ENCODE data around the gene IFNLR1.
A peak's percentile ranks its signal among the peaks of the same experiment; 100 is the strongest.

The IFNLR1 gene

GRCh38 chr1:24205345-24206082 is 18.4 kb upstream of the IFNLR1 start:
- DNase-seq (ENCODE audit: low read depth in 3 of 3): no peak

- no peak for DNase-seq (ENCODE audit: low read depth in 3 of 3)
Observed at GRCh38 chr1:24204116-24204515, 17.0 kb upstream of the IFNLR1 start.

- peak in 1 of 3 experiments; percentile 21 for DNase-seq (ENCODE audit: low read depth in 3 of 3)
Observed at GRCh38 chr1:24203404-24203803, 16.3 kb upstream of the IFNLR1 start.

- no peak for DNase-seq (ENCODE audit: low read depth in 3 of 3)
Observed at GRCh38 chr1:24202987-24203386, 15.9 kb upstream of the IFNLR1 start.

- no peak for DNase-seq (ENCODE audit: low read depth in 3 of 3)
Observed at GRCh38 chr1:24202556-24202955, 15.5 kb upstream of the IFNLR1 start.

GRCh38 chr1:24201941-24202440 is 14.9 kb upstream of the IFNLR1 start:
- DNase-seq (ENCODE audit: low read depth in 3 of 3): peak; percentile 30 to 53 (median 41)

- DNase-seq (ENCODE audit: low read depth in 3 of 3): peak; percentile 54 to 65 (median 64)
Observed at GRCh38 chr1:24199291-24199900, 12.3 kb upstream of the IFNLR1 start.

- no peak for DNase-seq (ENCODE audit: low read depth in 3 of 3)
Observed at GRCh38 chr1:24198766-24199165, 11.7 kb upstream of the IFNLR1 start.

GRCh38 chr1:24195874-24196273 is 8.8 kb upstream of the IFNLR1 start:
- no peak for DNase-seq (ENCODE audit: low read depth in 3 of 3)

GRCh38 chr1:24195136-24195535 is 8.0 kb upstream of the IFNLR1 start:
- DNase-seq (ENCODE audit: low read depth in 3 of 3): no peak

- DNase-seq (ENCODE audit: low read depth in 3 of 3): no peak
Observed at GRCh38 chr1:24193046-24193445, 6.0 kb upstream of the IFNLR1 start.

- peak in 2 of 3 experiments; percentile 31 for DNase-seq (ENCODE audit: low read depth in 3 of 3)
Observed at GRCh38 chr1:24191860-24192259, 4.8 kb upstream of the IFNLR1 start.

- DNase-seq (ENCODE audit: low read depth in 3 of 3): no peak
Observed at GRCh38 chr1:24190983-24191461, 3.9 kb upstream of the IFNLR1 start.

- DNase-seq (ENCODE audit: low read depth in 3 of 3): no peak
Observed at GRCh38 chr1:24189528-24189927, 2.4 kb upstream of the IFNLR1 start.

GRCh38 chr1:24186711-24186992 is 437 bp downstream of the IFNLR1 start:
- DNase-seq (ENCODE audit: low read depth in 3 of 3): no peak

- no peak for DNase-seq (ENCODE audit: low read depth in 3 of 3)
Observed at GRCh38 chr1:24186031-24186710, 918 bp downstream of the IFNLR1 start.

GRCh38 chr1:24185076-24185475 is 2.0 kb downstream of the IFNLR1 start:
- no peak for DNase-seq (ENCODE audit: low read depth in 3 of 3)

GRCh38 chr1:24182061-24182460 is 5.0 kb downstream of the IFNLR1 start:
- DNase-seq (ENCODE audit: low read depth in 3 of 3): no peak

GRCh38 chr1:24181619-24182018 is 5.5 kb downstream of the IFNLR1 start:
- DNase-seq (ENCODE audit: low read depth in 3 of 3): no peak

- DNase-seq (ENCODE audit: low read depth in 3 of 3): no peak
Observed at GRCh38 chr1:24180676-24181075, 6.4 kb downstream of the IFNLR1 start.

- DNase-seq (ENCODE audit: low read depth in 3 of 3): no peak
Observed at GRCh38 chr1:24179251-24179840, 7.7 kb downstream of the IFNLR1 start.

GRCh38 chr1:24178407-24178806 is 8.7 kb downstream of the IFNLR1 start:
- DNase-seq (ENCODE audit: low read depth in 3 of 3): no peak
